Measurements from ENCODE around the gene ADTRP. TPM values are rescaled to one million over a fixed set of nuclear protein-coding genes. Genes with fewer than 3 reads are reported as not detected.
"Not testable (repeated sequence)": the region's sequence is repeated elsewhere in the genome, so short reads cannot be mapped to it uniquely, and the experiment has no call there.

The ADTRP gene
- total and polyA plus RNA-seq, 2 donors (not counting 1 experiment from before 2014, with no cell fraction given): 0.23 to 1.7 TPM

DNA sequence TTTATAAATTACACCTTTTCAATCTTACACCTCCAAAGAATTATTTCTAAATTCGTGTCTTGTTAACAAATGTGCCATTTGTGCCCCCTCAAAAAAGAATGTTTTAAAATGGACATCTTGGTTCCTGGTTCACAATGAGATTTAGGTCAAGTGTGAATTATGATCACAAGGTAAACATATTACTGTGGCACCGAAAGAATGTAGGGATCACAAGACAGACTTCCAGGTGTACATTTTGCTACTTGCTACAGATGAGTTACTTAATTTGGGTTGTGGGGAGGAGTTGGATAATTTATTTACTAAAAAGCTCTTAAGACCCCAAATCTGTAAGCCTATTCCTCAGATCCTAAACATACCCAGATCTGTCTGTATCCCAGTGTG is 25.0 kb upstream of the ADTRP start:
- Histone ChIP-seq H3K27me3 (ENCODE audit: control insufficient read depth, insufficient read depth, low read length) (no peaks in the 10 kb centered on the region), H3K4me2 (ENCODE audit: extremely low read depth, insufficient read depth, low read length) (no peak overlapping the region), H4K20me1 (ENCODE audit: control insufficient read depth, extremely low read depth, insufficient read depth, low read length) (no peaks in the 10 kb centered on the region), H3K36me3 (ENCODE audit: control insufficient read depth, insufficient read depth, low read length) (no peaks in the 10 kb centered on the region), H3K9me3 (ENCODE audit: control insufficient read depth, insufficient read depth, low read depth, low read length) (no peaks in the 10 kb centered on the region), H2AFZ (ENCODE audit: low read length) (no peak overlapping the region), H3K9ac (ENCODE audit: insufficient read depth, low read length) (no peak overlapping the region), H3K4me3 (replicated peaks in 1 of 4; ENCODE audit: control extremely low read depth in 1 of 4, insufficient read depth in 1 of 4, low read depth in 3 of 4, low read length in 4 of 4) (no peak overlapping the region), H3K79me2 (ENCODE audit: control insufficient read depth, insufficient read depth, low read length) (no peaks in the 10 kb centered on the region), H3K27ac (ENCODE audit: insufficient read depth, low read length) (no peak overlapping the region), H3K4me1 (ENCODE audit: control insufficient read depth, extremely low read depth, insufficient read depth, low read length) (no peaks in the 10 kb centered on the region)
- no peak for DNase-seq (ENCODE audit: low read depth in 2 of 2)
- no peak for TF ChIP-seq EZH2 (IDR thresholded peaks at IDR 0.05; ENCODE audit: low read length, missing control alignments)

- H3K27ac ChIP-seq (ENCODE audit: insufficient read depth, low read length): no peak overlapping the region
- no peaks in the 10 kb centered on the region for H3K79me2 ChIP-seq (ENCODE audit: control insufficient read depth, insufficient read depth, low read length)
- H3K4me3 ChIP-seq (replicated peaks in 1 of 4; ENCODE audit: control extremely low read depth in 1 of 4, insufficient read depth in 1 of 4, low read depth in 3 of 4, low read length in 4 of 4): no peak overlapping the region
- no peaks in the 10 kb centered on the region for H4K20me1 ChIP-seq (ENCODE audit: control insufficient read depth, extremely low read depth, insufficient read depth, low read length)
- no peak for DNase-seq (ENCODE audit: low read depth in 2 of 2)
- H3K9me3 ChIP-seq (ENCODE audit: control insufficient read depth, insufficient read depth, low read depth, low read length): no peaks in the 10 kb centered on the region
- TF ChIP-seq EZH2 (IDR thresholded peaks at IDR 0.05; ENCODE audit: low read length, missing control alignments): no peak
- TF ChIP-seq, protein P1, sequence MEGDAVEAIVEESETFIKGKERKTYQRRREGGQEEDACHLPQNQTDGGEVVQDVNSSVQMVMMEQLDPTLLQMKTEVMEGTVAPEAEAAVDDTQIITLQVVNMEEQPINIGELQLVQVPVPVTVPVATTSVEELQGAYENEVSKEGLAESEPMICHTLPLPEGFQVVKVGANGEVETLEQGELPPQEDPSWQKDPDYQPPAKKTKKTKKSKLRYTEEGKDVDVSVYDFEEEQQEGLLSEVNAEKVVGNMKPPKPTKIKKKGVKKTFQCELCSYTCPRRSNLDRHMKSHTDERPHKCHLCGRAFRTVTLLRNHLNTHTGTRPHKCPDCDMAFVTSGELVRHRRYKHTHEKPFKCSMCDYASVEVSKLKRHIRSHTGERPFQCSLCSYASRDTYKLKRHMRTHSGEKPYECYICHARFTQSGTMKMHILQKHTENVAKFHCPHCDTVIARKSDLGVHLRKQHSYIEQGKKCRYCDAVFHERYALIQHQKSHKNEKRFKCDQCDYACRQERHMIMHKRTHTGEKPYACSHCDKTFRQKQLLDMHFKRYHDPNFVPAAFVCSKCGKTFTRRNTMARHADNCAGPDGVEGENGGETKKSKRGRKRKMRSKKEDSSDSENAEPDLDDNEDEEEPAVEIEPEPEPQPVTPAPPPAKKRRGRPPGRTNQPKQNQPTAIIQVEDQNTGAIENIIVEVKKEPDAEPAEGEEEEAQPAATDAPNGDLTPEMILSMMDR (conservative IDR thresholded peaks at IDR 0.05 in 1 of 2, IDR thresholded peaks at IDR 0.05 in 1 of 2; ENCODE audit: low read depth in 1 of 2, low read length in 2 of 2): no peak
- no peaks in the 10 kb centered on the region for H3K27me3 ChIP-seq (ENCODE audit: control insufficient read depth, insufficient read depth, low read length)
- H3K9ac ChIP-seq (ENCODE audit: insufficient read depth, low read length): no peak overlapping the region
- no peak overlapping the region for H2AFZ ChIP-seq (ENCODE audit: low read length)
- H3K4me2 ChIP-seq (ENCODE audit: extremely low read depth, insufficient read depth, low read length): no peak overlapping the region
- H3K4me1 ChIP-seq (ENCODE audit: control insufficient read depth, extremely low read depth, insufficient read depth, low read length): no peaks in the 10 kb centered on the region
- H3K36me3 ChIP-seq (ENCODE audit: control insufficient read depth, insufficient read depth, low read length): no peaks in the 10 kb centered on the region
These were observed 24.4 kb upstream of the ADTRP start for GRCh38 chr6:11802886-11803590.

- not testable (repeated sequence) for H2AFZ ChIP-seq (ENCODE audit: low read length); H3K36me3 ChIP-seq (ENCODE audit: control insufficient read depth, insufficient read depth, low read length); H3K79me2 ChIP-seq (ENCODE audit: control insufficient read depth, insufficient read depth, low read length); H3K4me1 ChIP-seq (ENCODE audit: control insufficient read depth, extremely low read depth, insufficient read depth, low read length); H4K20me1 ChIP-seq (ENCODE audit: control insufficient read depth, extremely low read depth, insufficient read depth, low read length); DNase-seq (ENCODE audit: low read depth in 2 of 2); H3K4me2 ChIP-seq (ENCODE audit: extremely low read depth, insufficient read depth, low read length); H3K27ac ChIP-seq (ENCODE audit: insufficient read depth, low read length); H3K27me3 ChIP-seq (ENCODE audit: control insufficient read depth, insufficient read depth, low read length); H3K9me3 ChIP-seq (ENCODE audit: control insufficient read depth, insufficient read depth, low read depth, low read length); H3K9ac ChIP-seq (ENCODE audit: insufficient read depth, low read length); H3K4me3 ChIP-seq (replicated peaks in 1 of 4; ENCODE audit: control extremely low read depth in 1 of 4, insufficient read depth in 1 of 4, low read depth in 3 of 4, low read length in 4 of 4)
These were observed 21.9 kb upstream of the ADTRP start for GRCh38 chr6:11800531-11800930.

GRCh38 chr6:11798538-11798937 is 19.9 kb upstream of the ADTRP start:
- H3K79me2 ChIP-seq (ENCODE audit: control insufficient read depth, insufficient read depth, low read length): no peaks in the 10 kb centered on the region
- TF ChIP-seq, protein P1 (conservative IDR thresholded peaks at IDR 0.05 in 1 of 2, IDR thresholded peaks at IDR 0.05 in 1 of 2; ENCODE audit: low read depth in 1 of 2, low read length in 2 of 2): no peak
- no peak for TF ChIP-seq EZH2 (IDR thresholded peaks at IDR 0.05; ENCODE audit: low read length, missing control alignments)
- no peak overlapping the region for H3K9ac ChIP-seq (ENCODE audit: insufficient read depth, low read length)
- no peaks in the 10 kb centered on the region for H3K27me3 ChIP-seq (ENCODE audit: control insufficient read depth, insufficient read depth, low read length)
- DNase-seq (ENCODE audit: low read depth in 2 of 2): no peak
- H3K36me3 ChIP-seq (ENCODE audit: control insufficient read depth, insufficient read depth, low read length): no peaks in the 10 kb centered on the region
- H3K9me3 ChIP-seq (ENCODE audit: control insufficient read depth, insufficient read depth, low read depth, low read length): no peaks in the 10 kb centered on the region
- no peak overlapping the region for H3K4me2 ChIP-seq (ENCODE audit: extremely low read depth, insufficient read depth, low read length)
- H3K4me3 ChIP-seq (replicated peaks in 1 of 4; ENCODE audit: control extremely low read depth in 1 of 4, insufficient read depth in 1 of 4, low read depth in 3 of 4, low read length in 4 of 4): no peak overlapping the region
- no peaks in the 10 kb centered on the region for H4K20me1 ChIP-seq (ENCODE audit: control insufficient read depth, extremely low read depth, insufficient read depth, low read length)
- H3K4me1 ChIP-seq (ENCODE audit: control insufficient read depth, extremely low read depth, insufficient read depth, low read length): no peaks in the 10 kb centered on the region
- H3K27ac ChIP-seq (ENCODE audit: insufficient read depth, low read length): no peak overlapping the region
- no peak overlapping the region for H2AFZ ChIP-seq (ENCODE audit: low read length)
